Erythroblast (primary cell): ENCODE measurements around the gene HYOU1.

ENCODE experiments used
- GATA1 ChIP-seq: IDR thresholded peaks from 2 replicates; pipeline ENCODE4 v1.6.1; 2011; ENCODE audit warnings: low read depth, mild to moderate bottlenecking, control low read depth, low read length, moderate library complexity
- POLR2A ChIP-seq: IDR thresholded peaks from 2 replicates; pipeline ENCODE4 v1.6.1; 2011; ENCODE audit warnings: mild to moderate bottlenecking, low read length

DNA sequence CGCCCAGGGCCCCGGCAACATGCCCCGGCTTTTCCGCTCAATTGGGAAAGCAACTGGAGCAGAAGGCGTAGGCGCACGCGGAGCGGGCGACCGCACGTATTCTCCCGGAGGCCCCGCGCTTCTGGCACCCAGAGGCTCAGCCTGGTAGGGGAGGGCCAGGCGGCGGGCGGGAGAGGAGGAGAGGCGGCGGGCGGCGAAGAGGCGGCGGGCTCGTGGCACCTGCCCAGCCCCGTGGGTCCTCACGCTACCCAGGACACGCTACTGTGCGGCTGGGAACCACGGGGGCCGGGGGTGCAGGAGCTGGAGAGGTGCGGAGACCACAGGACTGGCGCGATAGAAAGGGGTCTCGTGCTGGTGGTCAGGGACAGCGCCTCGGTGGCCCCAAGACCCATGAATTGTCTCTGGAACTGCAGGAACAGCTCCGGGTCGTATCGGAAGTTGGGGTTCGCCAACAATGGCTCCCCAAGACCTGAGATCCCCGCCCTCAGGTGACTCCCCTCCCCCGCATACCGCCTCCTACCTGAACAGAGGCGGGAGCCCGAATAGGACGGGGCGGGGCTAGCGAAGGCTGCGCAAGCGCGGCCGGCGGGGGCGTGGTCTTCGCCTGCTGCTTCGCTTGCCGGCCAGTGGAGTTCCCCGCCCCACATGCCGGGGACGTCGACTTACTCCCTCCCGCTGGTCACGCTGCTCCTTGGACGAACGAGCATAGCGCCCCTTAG lies 26.5 kb downstream of the HYOU1 start, which contains the start of gene SLC37A4:
- peak; percentile 76 for TF ChIP-seq POLR2A
- no peak for TF ChIP-seq GATA1
